IMR-90 (cell line): ENCODE results near the gene RAB39A. TPM values are rescaled to one million over a fixed set of nuclear protein-coding genes. Genes with fewer than 3 reads are reported as not detected.

Source experiments
- ATAC-seq: fragments of 200-7000 bp; cut with Tn5 transposase; 2 replicates; pipeline ENCODE4 v1.9.1; 2020; ENCODE audit warnings: low read depth, mild to moderate bottlenecking, moderate library complexity
- BruUV-seq: library from RNA; stranded (reverse); fragments of 400-500 nt; replicated peaks from 2 replicates; lab custom pipeline; 2021; lab: Mats Ljungman, UMichigan
- CTCF ChIA-PET: fragments of 300-600 bp; formaldehyde crosslinking; extraction: SDS; loops from one replicate; lab custom pipeline; 2021; ENCODE audit warnings: antibody characterized with exemption; lab: Yijun Ruan, JAX
- POLR2A ChIA-PET: fragments of 300-600 bp; sonication (Branson Sonifier 250); formaldehyde crosslinking; loops from one replicate; lab custom pipeline; 2022; ENCODE audit warnings: antibody characterized with exemption; ENCODE audit not compliant: unreplicated experiment; lab: Charles Lee
- DNase-seq: peaks from one replicate; pipeline ENCODE4 v3.0.0; 2013
- H2AFZ ChIP-seq: replicated peaks from 2 replicates; pipeline ENCODE3; 2013; ENCODE audit warnings: low read length, mild to moderate bottlenecking; ENCODE audit not compliant: poor library complexity
- H2AK5ac ChIP-seq: 2 replicates; pipeline ENCODE4 v1.6.1; 2013; ENCODE audit warnings: low read depth, low read length, inconsistent platforms
- H2AK9ac ChIP-seq: replicated peaks from 2 replicates; pipeline ENCODE3; 2013; ENCODE audit warnings: mild to moderate bottlenecking, low read depth, low read length, moderate library complexity; ENCODE audit not compliant: poor library complexity
- H2BK120ac ChIP-seq: 2 replicates; pipeline ENCODE4 v1.6.1; 2013; ENCODE audit warnings: low read depth, low read length, inconsistent platforms
- H2BK15ac ChIP-seq: 3 replicates; pipeline ENCODE4 v1.6.1; 2013; ENCODE audit warnings: low read depth, low read length, inconsistent platforms
- H2BK20ac ChIP-seq: 2 replicates; pipeline ENCODE4 v1.6.1; 2013; ENCODE audit warnings: low read depth, mild to moderate bottlenecking, inconsistent platforms, low read length, moderate library complexity
- H2BK5ac ChIP-seq: 2 replicates; pipeline ENCODE4 v1.6.1; 2013; ENCODE audit warnings: mild to moderate bottlenecking, low read depth, low read length, inconsistent platforms; ENCODE audit not compliant: poor library complexity, severe bottlenecking
- H3K14ac ChIP-seq: replicated peaks from 2 replicates; pipeline ENCODE4 v1.6.1; 2013; ENCODE audit warnings: low read depth, low read length, inconsistent platforms
- H3K18ac ChIP-seq: 2 replicates; pipeline ENCODE4 v1.6.1; 2013; ENCODE audit warnings: low read depth, low read length, control low read depth
- H3K23ac ChIP-seq: 2 replicates; pipeline ENCODE4 v1.6.1; 2013; ENCODE audit warnings: low read depth, low read length, inconsistent platforms
- H3K27ac ChIP-seq: 2 replicates; pipeline ENCODE4 v1.5.1; 2013; ENCODE audit warnings: mild to moderate bottlenecking, control low read depth, low read length; ENCODE audit not compliant: insufficient read depth
- H3K27me3 ChIP-seq: 2 replicates; pipeline ENCODE4 v1.6.1; 2013; ENCODE audit warnings: low read length; ENCODE audit not compliant: control insufficient read depth, insufficient read depth
- H3K36me3 ChIP-seq: 2 replicates; pipeline ENCODE4 v1.6.1; 2013; ENCODE audit warnings: low read length, mixed read lengths; ENCODE audit not compliant: control insufficient read depth, insufficient read depth
- H3K4ac ChIP-seq: 2 replicates; pipeline ENCODE4 v1.6.1; 2013; ENCODE audit warnings: low read depth, low read length, inconsistent platforms
- H3K4me1 ChIP-seq: 2 replicates; pipeline ENCODE4 v1.6.1; 2013; ENCODE audit warnings: low read length, mixed read lengths; ENCODE audit not compliant: control insufficient read depth, insufficient read depth
- H3K4me2 ChIP-seq: 2 replicates; pipeline ENCODE4 v1.6.1; 2013; ENCODE audit warnings: low read depth, mild to moderate bottlenecking, control low read depth, low read length, moderate library complexity
- H3K4me3 ChIP-seq: 2 replicates; pipeline ENCODE4 v1.5.1; 2013; ENCODE audit warnings: low read depth, mild to moderate bottlenecking, control low read depth, low read length, moderate library complexity; ENCODE audit not compliant: insufficient read depth
- H3K56ac ChIP-seq: 2 replicates; pipeline ENCODE4 v1.6.1; 2013; ENCODE audit warnings: low read length, inconsistent platforms; ENCODE audit not compliant: insufficient read depth; ENCODE audit errors: extremely low read depth
- H3K79me1 ChIP-seq, 2 experiments: 2 replicates each; pipeline ENCODE4 v1.6.1; 2013; ENCODE audit warnings: low read length in 2 of 2, inconsistent platforms in 1 of 2, low read depth in 1 of 2
- H3K9ac ChIP-seq: 2 replicates; pipeline ENCODE4 v1.6.1; 2013; ENCODE audit warnings: low read depth, low read length, control low read depth
- H3K9me1 ChIP-seq: 2 replicates; pipeline ENCODE4 v1.6.1; 2013; ENCODE audit warnings: low read length, inconsistent platforms; ENCODE audit not compliant: insufficient read depth
- H3K9me3 ChIP-seq: 2 replicates; pipeline ENCODE4 v1.6.1; 2013; ENCODE audit warnings: low read length; ENCODE audit not compliant: control insufficient read depth, insufficient read depth
- H4K20me1 ChIP-seq: 2 replicates; pipeline ENCODE4 v1.6.1; 2013; ENCODE audit warnings: low read length, inconsistent platforms; ENCODE audit not compliant: insufficient read depth
- H4K5ac ChIP-seq: 2 replicates; pipeline ENCODE4 v1.6.1; 2013; ENCODE audit warnings: mild to moderate bottlenecking, low read depth, low read length, control low read depth
- H4K8ac ChIP-seq, 2 experiments: 2 replicates each; pipeline ENCODE4 v1.6.1; 2013; ENCODE audit warnings: low read depth in 2 of 2, low read length in 2 of 2, control low read depth in 1 of 2, inconsistent platforms in 1 of 2
- H4K91ac ChIP-seq: 2 replicates; pipeline ENCODE4 v1.6.1; 2013; ENCODE audit warnings: low read depth, low read length, inconsistent platforms; ENCODE audit not compliant: insufficient read depth
- CEBPB ChIP-seq: IDR thresholded peaks from 2 replicates; pipeline ENCODE4 v1.6.1; 2012; ENCODE audit warnings: low read depth, low read length, improper control_type of control experiment
- FOS ChIP-seq: fragments of 150-350 bp; IDR thresholded peaks from 2 replicates; pipeline ENCODE4 v1.6.1; 2016; ENCODE audit warnings: low read depth, low read length
- MXI1 ChIP-seq: IDR thresholded peaks from 2 replicates; pipeline ENCODE4 v1.6.1; 2012; ENCODE audit warnings: low read depth, mild to moderate bottlenecking, low read length, moderate library complexity, borderline replicate concordance
- WGBS, 2 experiments: methylation state at CpG; one replicate each; pipeline versions ENCODE4 v1.1.5 to v1.1.7; 2013; ENCODE audit warnings: missing lambda C conversion rate in 2 of 2; ENCODE audit not compliant: insufficient read length in 1 of 2; ENCODE audit errors: extremely low coverage in 2 of 2; 5-methylcytosine and 5-hydroxymethylcytosine counted together
- dilution Hi-C: fragments of 300-500 bp; cut with HindIII; formaldehyde crosslinking; loops from one replicate; pipeline ENCODE4 v1.14.3; 2018; ENCODE audit warnings: low sequenced_read_pairs; ENCODE audit not compliant: unreplicated experiment
- in situ Hi-C: fragments of 300-500 bp; cut with MboI; formaldehyde crosslinking; loops from 3 replicates; pipeline ENCODE4 v1.14.3; 2019; ENCODE audit warnings: low sequenced_read_pairs, inconsistent platforms, mixed read lengths
- intact Hi-C: fragments of 100-400 bp; cut with micrococcal nuclease; formaldehyde crosslinking; loops from 2 replicates; pipeline ENCODE4 v1.10.0; 2022
- polyA plus RNA-seq, 3 experiments: library from polyadenylated mRNA; depleted of rRNA; stranded (reverse); fragments of >200 nt; gene quantifications; 2 replicates each; pipeline ENCODE4 v1.2.3, GENCODE V29; 2012; ENCODE audit warnings: low replicate concordance in 1 of 3
- total RNA-seq: library from RNA; depleted of rRNA; stranded (reverse); fragments of >200 nt; gene quantifications from 2 replicates; pipeline ENCODE4 v1.2.3, GENCODE V29; 2012

The RAB39A gene
- total and polyA plus RNA-seq, 2 of the 4 experiments (the other 2 are of a cell fraction): not detected

GRCh38 chr11:107957109-107957588, 28.9 kb downstream of the RAB39A start:
- H3K27me3 ChIP-seq: peaks cover 1% of the 10 kb centered on the region; the same call in 1 of the 2 replicates
- H4K20me1 ChIP-seq: no peaks in the 10 kb centered on the region
- no peak for ATAC-seq
- dilution Hi-C loops (no loop called here), intact Hi-C loops (no loop called here), in situ Hi-C loops (no loop called here)
- H4K91ac ChIP-seq: no peak overlapping the region
- no peak for TF ChIP-seq MXI1
- TF ChIP-seq CEBPB: no peak
- TF ChIP-seq FOS: no peak
- no peak overlapping the region for H3K56ac ChIP-seq
- H2BK15ac ChIP-seq: no peak overlapping the region
- H3K79me1 ChIP-seq: no peaks in the 10 kb centered on the region
- H3K4ac ChIP-seq: no peak overlapping the region
- no peaks in the 10 kb centered on the region for H3K9me3 ChIP-seq
- H4K8ac ChIP-seq: no peak overlapping the region
- H3K23ac ChIP-seq: no peak overlapping the region
- no TSS peak for BruUV-seq
- POLR2A ChIA-PET: no interaction called here
- no peak overlapping the region for H2BK5ac ChIP-seq
- H3K9me1 ChIP-seq: no peaks in the 10 kb centered on the region
- H4K5ac ChIP-seq: no peak overlapping the region
- H3K4me3 ChIP-seq: no peak overlapping the region
- H2BK20ac ChIP-seq: no peak overlapping the region
- DNase-seq: no peak
- H2AFZ ChIP-seq: no peak overlapping the region
- H3K4me1 ChIP-seq: no peaks in the 10 kb centered on the region
- H2AK9ac ChIP-seq: no peak overlapping the region
- no peak overlapping the region for H3K14ac ChIP-seq
- no peak overlapping the region for H2BK120ac ChIP-seq
- no peak overlapping the region for H3K18ac ChIP-seq
- H3K27ac ChIP-seq: no peak overlapping the region
- WGBS, 2 experiments: 0% methylated on average over 1 of the region's 1 CpG; no CpG with 5 or more reads in 1 of the 2 experiments
- H2AK5ac ChIP-seq: no peak overlapping the region
- H3K9ac ChIP-seq: no peak overlapping the region
- H3K36me3 ChIP-seq: no peaks in the 10 kb centered on the region
- CTCF ChIA-PET: no interaction called here
- H3K4me2 ChIP-seq: no peak overlapping the region
